H1 (cell line): ENCODE results near the gene CSAD.

Experiments
- CHD2 ChIP-seq: IDR thresholded peaks from 2 replicates; pipeline ENCODE4 v1.6.1; 2012; ENCODE audit warnings: low read length, improper control_type of control experiment
- CTCF ChIP-seq, 3 experiments: IDR thresholded peaks; 1 replicate in 2 of 3; 2 replicates in 1 of 3; pipeline versions ENCODE4 v1.5.1 to v1.6.1; 2011; ENCODE audit warnings: low read length in 3 of 3, mild to moderate bottlenecking in 3 of 3, inconsistent platforms in 2 of 3, low read depth in 1 of 3, moderate library complexity in 1 of 3; ENCODE audit not compliant: insufficient read depth in 1 of 3; ENCODE audit errors: control extremely low read depth in 1 of 3
- E2F6 ChIP-seq: IDR thresholded peaks from 2 replicates; pipeline ENCODE4 v1.6.1; 2012; ENCODE audit warnings: inconsistent platforms
- EZH2 ChIP-seq: fragments of 200-600 bp; sonication (generic); IDR thresholded peaks from 2 replicates; pipeline ENCODE4 v1.7.1; 2012; ENCODE audit warnings: low read depth, mild to moderate bottlenecking, moderate library complexity, low read length, inconsistent platforms; ENCODE audit not compliant: severe bottlenecking
- MAX ChIP-seq: IDR thresholded peaks from 2 replicates; pipeline ENCODE4 v1.6.1; 2012; ENCODE audit warnings: inconsistent platforms
- POLR2A ChIP-seq, 2 experiments: IDR thresholded peaks; 1 replicate in 1 of 2; 2 replicates in 1 of 2; pipeline ENCODE4 v1.6.1; 2011; ENCODE audit warnings: low read depth in 2 of 2, low read length in 2 of 2, mild to moderate bottlenecking in 2 of 2; ENCODE audit errors: control extremely low read depth in 1 of 2
- POLR2AphosphoS5 ChIP-seq: IDR thresholded peaks from 2 replicates; pipeline ENCODE4 v1.6.1; 2011; ENCODE audit warnings: low read depth, low read length
- RFX5 ChIP-seq: IDR thresholded peaks from 2 replicates; pipeline ENCODE4 v1.6.1; 2011; ENCODE audit warnings: low read depth, low read length, improper control_type of control experiment, borderline replicate concordance
- USF2 ChIP-seq: IDR thresholded peaks from 2 replicates; pipeline ENCODE4 v1.6.1; 2011; ENCODE audit warnings: low read length, improper control_type of control experiment

- no peak for TF ChIP-seq CTCF (IDR thresholded peaks at IDR 0.05; ENCODE audit: control extremely low read depth in 1 of 3, insufficient read depth in 1 of 3, low read depth in 1 of 3, low read length in 3 of 3)
- no peak for TF ChIP-seq POLR2A (IDR thresholded peaks at IDR 0.05; ENCODE audit: control extremely low read depth in 1 of 2, low read depth in 2 of 2, low read length in 2 of 2)
- TF ChIP-seq USF2: no peak
- TF ChIP-seq MAX: no peak
- no peak for TF ChIP-seq RFX5
- no peak for TF ChIP-seq POLR2AphosphoS5
- no peak for TF ChIP-seq E2F6
- TF ChIP-seq CHD2: no peak
- TF ChIP-seq EZH2: no peak
These were observed 56.4 kb downstream of the CSAD start for GRCh38 chr12:53124352-53124723.
